Measurements from ENCODE around the gene ANKRD17. TPM values are rescaled to one million over a fixed set of nuclear protein-coding genes. Genes with fewer than 3 reads are reported as not detected.

Gene ANKRD17
- total and polyA plus RNA-seq, 2 of the 4 experiments (the other 2 are of a cell fraction), result 28.5 to 75.3 TPM

- Histone ChIP-seq H3K14ac (replicated peaks; ENCODE audit: low read depth, low read length) (no peak overlapping the region), H3K4me2 (ENCODE audit: low read depth, low read length) (no peak overlapping the region), H3K4me3 (ENCODE audit: insufficient read depth, low read depth, low read length) (no peak overlapping the region), H3K79me1 (ENCODE audit: low read depth in 1 of 2, low read length in 2 of 2) (peaks cover 24 to 30% of the 10 kb centered on the region in 2 experiments), H3K9me3 (ENCODE audit: control insufficient read depth, insufficient read depth, low read length) (no peaks in the 10 kb centered on the region), H3K56ac (ENCODE audit: extremely low read depth, insufficient read depth, low read length) (no peak overlapping the region), H2AFZ (replicated peaks; ENCODE audit: low read length, poor library complexity) (no peak overlapping the region), H2AK9ac (replicated peaks; ENCODE audit: low read depth, low read length, poor library complexity) (no peak overlapping the region), H3K36me3 (ENCODE audit: control insufficient read depth, insufficient read depth, low read length) (peaks cover 21% of the 10 kb centered on the region), H2AK5ac (ENCODE audit: low read depth, low read length) (no peak overlapping the region), H4K5ac (ENCODE audit: low read depth, low read length) (no peak overlapping the region), H3K27me3 (ENCODE audit: control insufficient read depth, insufficient read depth, low read length) (no peaks in the 10 kb centered on the region), H4K91ac (ENCODE audit: insufficient read depth, low read depth, low read length) (no peak overlapping the region), H2BK120ac (ENCODE audit: low read depth, low read length) (no peak overlapping the region), H4K20me1 (ENCODE audit: insufficient read depth, low read length) (no peaks in the 10 kb centered on the region), H3K23ac (ENCODE audit: low read depth, low read length) (no peak overlapping the region), H2BK20ac (ENCODE audit: low read depth, low read length) (no peak overlapping the region), H4K8ac (ENCODE audit: low read depth in 2 of 2, low read length in 2 of 2) (no peak overlapping the region), H3K27ac (ENCODE audit: insufficient read depth, low read length) (no peak overlapping the region), H3K9ac (ENCODE audit: low read depth, low read length) (no peak overlapping the region), H2BK5ac (ENCODE audit: low read depth, low read length, poor library complexity, severe bottlenecking) (no peak overlapping the region), H3K4ac (ENCODE audit: low read depth, low read length) (no peak overlapping the region), H2BK15ac (ENCODE audit: low read depth, low read length) (no peak overlapping the region), H3K4me1 (ENCODE audit: control insufficient read depth, insufficient read depth, low read length) (no peaks in the 10 kb centered on the region), H3K9me1 (ENCODE audit: insufficient read depth, low read length) (no peaks in the 10 kb centered on the region), H3K18ac (ENCODE audit: low read depth, low read length) (no peak overlapping the region)
- intact Hi-C loops (cut with micrococcal nuclease), result loop anchor here (5.0 kb wide), 1 partner anchor 36 kb away; no protein-coding TSS in a partner anchor
- in situ Hi-C loops (cut with MboI; ENCODE audit: low sequenced_read_pairs), result no loop called here
- DNase-seq (no peak), ATAC-seq (ENCODE audit: low read depth) (no peak)
- CTCF ChIA-PET, result no interaction called here
- BruUV-seq (replicated peaks), result no TSS peak
- POLR2A ChIA-PET (ENCODE audit: unreplicated experiment), result no interaction called here
- dilution Hi-C loops (cut with HindIII; ENCODE audit: low sequenced_read_pairs, unreplicated experiment), result no loop called here
- no peak for TF ChIP-seq RAD21 (IDR thresholded peaks at IDR 0.05; ENCODE audit: low read length)
- no peak for TF ChIP-seq BHLHE40 (IDR thresholded peaks at IDR 0.05; ENCODE audit: low read depth, low read length)
- TF ChIP-seq MXI1 (IDR thresholded peaks at IDR 0.05; ENCODE audit: borderline replicate concordance, low read depth, low read length), result no peak
- TF ChIP-seq USF2 (IDR thresholded peaks at IDR 0.05; ENCODE audit: low read depth, low read length), result no peak
- no peak for TF ChIP-seq POLR2A (IDR thresholded peaks at IDR 0.05; ENCODE audit: low read depth, low read length)
- TF ChIP-seq SMC3 (IDR thresholded peaks at IDR 0.05; ENCODE audit: low read depth, low read length), result no peak
- no peak for TF ChIP-seq MAZ (IDR thresholded peaks at IDR 0.05; ENCODE audit: borderline replicate concordance, low read depth, low read length)
- TF ChIP-seq RFX5 (IDR thresholded peaks at IDR 0.05; ENCODE audit: low read depth, low read length), result no peak
- TF ChIP-seq MAFK (IDR thresholded peaks at IDR 0.05; ENCODE audit: low read depth, low read length), result no peak
- TF ChIP-seq ELK1 (IDR thresholded peaks at IDR 0.05; ENCODE audit: borderline replicate concordance, low read depth, low read length), result no peak
- TF ChIP-seq CHD1 (IDR thresholded peaks at IDR 0.05; ENCODE audit: low read depth, low read length), result no peak
- no CpG with 5 or more reads among the region's 1 CpG for WGBS, 2 experiments (ENCODE audit: extremely low coverage in 2 of 2, insufficient read length in 1 of 2)
Observed at GRCh38 chr4:73152893-73153292, 105.7 kb downstream of the ANKRD17 start.

Measured in IMR-90 (cell line).